Amniotic epithelial cell (primary cell): ENCODE results near the gene ZNF787.
"Not testable (repeated sequence)": the region's sequence is repeated elsewhere in the genome, so short reads cannot be mapped to it uniquely, and the experiment has no call there.

Experiments
- DNase-seq: peaks from one replicate; pipeline ENCODE4 v3.0.0-alpha.2; 2010; ENCODE audit warnings: low read depth

ZNF787 gene

DNA sequence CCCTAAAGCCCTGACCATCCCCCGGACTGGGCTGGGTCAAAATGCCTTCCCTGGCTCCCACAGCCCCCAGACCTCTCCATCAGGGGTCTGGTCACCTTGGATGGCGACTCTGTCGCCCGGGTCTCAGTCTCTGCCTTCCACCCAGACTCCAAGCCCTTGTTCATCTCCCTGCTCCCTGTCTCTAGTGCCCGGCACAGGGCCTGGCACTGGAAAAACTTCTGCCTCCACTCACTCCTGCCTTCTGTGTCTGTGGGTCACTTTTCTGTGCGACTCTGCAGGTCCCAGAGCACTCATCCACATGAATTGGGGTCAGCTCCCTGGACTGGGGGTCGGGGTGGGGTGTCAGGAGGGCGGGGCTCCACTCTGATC is 1.1 kb downstream of the ZNF787 start:
- no peak for DNase-seq

DNA sequence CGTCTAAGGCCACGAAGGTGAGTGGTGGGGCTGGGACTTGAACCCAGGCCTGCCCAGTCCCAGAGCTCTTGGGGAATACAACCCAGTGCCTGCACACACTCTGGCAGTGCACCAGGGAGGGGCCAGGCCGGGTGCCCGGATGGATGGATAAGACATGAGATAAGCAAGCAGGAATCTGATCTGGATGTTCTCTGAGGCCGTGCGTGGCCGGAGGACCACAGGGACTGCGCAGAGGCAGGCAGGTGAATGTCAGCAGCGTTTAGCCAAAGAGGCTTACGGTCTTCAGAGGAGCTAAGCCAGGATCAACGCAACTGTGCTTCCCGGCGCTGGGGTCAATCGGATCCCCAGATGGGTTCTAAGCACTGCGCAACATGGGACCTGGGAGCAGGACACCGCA is 1.5 kb downstream of the ZNF787 start:
- peak; percentile 80 for DNase-seq

DNA sequence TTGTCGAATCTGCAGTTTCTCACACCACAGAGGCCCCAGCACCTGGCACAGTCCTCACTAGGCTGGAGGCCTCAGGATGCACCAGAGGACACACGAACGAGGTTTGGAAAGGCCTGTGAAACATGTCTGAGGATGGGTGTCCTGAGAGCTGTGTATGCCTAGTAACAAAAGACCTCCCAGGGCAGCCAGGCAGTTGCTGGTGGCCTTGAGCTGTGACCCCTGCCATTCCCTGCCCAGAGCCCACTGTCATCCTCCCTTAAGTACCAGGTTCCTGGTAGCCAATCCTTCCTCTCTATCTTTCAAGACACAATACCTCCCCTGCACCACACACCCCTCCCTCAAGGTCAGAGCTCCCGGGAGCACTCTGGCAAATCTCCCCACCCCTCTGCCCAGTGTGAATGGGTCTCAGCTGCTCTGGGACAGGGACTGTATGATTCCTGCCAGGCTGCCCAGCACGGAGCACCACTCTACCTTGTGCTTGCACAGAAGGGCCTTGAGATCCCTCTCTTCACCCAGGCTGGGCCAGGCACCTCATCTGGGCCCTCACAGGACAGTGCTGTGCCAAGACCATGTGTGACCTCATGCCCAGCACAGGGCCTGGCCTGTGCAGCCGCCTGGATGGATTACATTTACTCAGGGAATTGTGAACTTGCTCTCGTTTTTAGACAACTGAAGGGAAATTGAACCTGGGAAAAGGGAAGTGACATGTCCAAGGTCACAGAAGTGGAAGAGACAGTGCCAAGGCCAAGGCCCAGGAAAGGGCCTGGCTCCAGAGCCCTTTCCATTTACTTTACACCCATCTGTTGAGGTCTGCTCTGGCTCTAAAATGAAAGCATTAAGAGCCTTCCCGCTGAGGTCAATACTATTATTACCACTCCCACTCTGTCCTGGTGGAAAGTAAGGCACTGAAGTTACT is 2.2 kb downstream of the ZNF787 start:
- no peak for DNase-seq

DNA sequence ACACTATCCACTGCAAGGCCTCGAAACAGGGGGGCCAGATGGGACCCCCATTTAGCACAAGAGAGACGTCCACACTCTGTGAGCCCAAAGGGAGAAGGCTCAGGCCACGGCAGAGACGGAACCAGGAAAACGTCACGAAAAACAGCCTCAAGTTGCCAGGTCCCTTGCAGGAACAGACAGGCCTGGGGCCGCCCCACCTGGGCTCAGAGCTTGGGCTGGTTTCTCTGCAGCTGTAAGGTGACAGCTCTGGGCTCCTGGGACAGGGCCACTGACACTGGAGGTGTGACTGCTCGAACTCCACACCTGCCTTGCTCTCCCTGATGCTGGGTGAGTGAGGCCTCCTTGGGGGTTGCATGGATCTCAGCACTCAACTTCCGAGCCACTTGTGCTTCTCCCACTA is 3.2 kb downstream of the ZNF787 start:
- DNase-seq: no peak

DNA sequence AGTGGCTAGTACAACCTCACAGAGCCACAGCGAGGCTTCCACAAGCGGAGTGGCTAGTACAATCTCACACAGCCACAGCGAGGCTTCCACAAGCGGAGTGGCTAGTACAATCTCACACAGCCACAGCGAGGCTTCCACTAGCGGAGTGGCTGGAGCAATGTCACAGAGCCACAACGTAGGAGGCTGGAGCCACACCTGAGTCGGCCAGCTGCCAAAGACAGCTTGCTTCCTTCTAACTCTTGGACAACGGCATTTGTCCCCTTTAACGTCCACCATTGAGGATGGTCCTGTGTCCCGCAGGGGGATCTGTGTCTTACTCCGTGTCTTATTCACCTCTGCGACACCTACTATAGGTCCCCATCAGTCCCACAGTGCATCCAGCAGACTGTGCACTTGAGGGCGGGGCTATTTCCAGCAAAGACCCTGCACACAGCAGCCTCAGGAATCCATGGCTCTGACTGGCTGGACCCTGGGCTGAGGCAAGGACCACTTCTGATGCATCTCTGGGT is 3.7 kb downstream of the ZNF787 start:
- DNase-seq: no peak

DNA sequence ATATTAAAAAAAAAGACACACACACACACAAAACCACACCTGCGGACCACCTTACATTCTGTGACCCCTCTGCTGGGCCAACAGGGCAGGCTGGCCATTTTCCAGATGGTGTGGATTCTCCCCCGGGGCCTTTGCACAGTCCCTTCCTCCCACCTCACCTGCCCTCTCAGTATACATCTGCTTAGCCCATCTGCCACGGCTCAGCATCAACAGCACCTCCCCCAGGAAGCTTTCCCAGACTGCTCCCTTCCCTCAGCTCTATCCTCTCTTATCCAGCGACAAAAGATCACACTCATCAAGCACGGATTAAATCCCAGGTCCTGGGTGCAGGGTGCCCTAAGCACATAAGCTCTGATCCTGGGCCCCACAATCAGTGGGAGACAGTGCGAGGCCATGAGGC is 4.5 kb downstream of the ZNF787 start:
- no peak for DNase-seq

DNA sequence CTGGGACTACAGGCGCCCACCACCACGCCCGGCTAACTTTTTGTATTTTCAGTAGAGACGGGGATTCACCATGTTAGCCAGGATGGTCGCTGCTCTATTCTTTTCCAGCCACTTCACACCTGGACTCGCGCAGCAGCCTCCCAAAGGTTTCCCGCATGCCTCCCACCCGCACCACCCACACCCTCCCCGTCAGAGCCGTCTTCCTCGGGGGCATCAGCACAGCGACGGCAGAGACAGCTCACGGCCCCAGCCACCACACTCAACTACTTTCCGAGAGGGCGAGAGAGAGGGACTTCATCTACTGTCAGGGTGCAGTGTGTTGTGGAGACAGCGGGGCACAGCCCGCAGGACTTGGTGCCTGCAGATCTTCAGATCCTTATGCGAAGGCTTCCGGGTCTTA is 5.6 kb downstream of the ZNF787 start:
- DNase-seq: no peak

DNA sequence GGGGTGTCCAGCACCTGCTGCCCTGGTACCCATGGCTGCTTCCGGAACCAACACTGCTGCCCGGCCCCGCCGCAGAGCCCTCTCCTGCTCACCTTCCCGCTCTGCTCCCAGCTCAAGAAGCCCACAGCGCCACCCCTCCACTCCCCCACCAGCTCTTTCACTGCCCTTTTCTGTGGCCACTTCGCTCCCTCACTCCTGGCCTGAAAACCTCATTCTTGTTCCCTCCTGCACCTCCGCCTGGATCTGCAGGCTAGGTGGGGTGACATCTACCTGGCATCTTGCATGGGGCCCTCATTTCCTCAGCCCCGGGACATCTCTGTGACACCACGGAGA is 6.4 kb downstream of the ZNF787 start:
- no peak for DNase-seq

DNA sequence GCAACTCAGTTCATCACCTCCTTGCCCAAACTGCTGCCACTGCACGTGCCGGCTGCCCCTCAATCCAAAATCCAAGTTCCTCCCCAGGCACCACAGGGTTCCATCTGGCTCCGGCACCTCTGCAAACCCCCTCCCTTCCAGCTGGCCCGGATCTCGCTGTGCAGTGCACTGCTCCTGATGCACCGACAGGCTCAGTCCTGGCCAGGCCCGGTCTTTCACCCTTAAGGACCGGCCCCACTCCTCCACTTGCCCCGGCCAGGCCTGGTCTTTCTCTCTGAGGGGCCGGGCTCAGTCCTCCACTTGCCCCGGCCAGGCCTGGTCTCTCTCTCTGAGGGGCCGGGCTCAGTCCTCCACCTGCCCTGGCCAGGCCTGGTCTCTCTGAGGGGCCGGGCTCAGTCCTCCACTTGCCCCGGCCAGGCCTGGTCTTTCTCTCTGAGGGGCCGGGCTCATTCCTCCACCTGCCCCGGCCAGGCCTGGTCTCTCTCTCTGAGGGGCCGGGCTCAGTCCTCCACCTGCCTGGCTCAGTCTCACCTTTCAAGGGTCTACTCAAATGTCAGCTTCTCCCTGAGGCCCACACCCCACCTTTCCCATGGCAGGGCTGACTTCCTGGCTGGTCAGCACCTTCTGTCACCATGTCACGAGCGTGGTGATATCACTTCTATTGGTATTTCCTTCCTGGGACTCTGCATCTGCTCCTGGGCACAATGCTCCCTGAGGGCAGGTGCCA is 6.9 kb downstream of the ZNF787 start:
- no peak for DNase-seq

DNA sequence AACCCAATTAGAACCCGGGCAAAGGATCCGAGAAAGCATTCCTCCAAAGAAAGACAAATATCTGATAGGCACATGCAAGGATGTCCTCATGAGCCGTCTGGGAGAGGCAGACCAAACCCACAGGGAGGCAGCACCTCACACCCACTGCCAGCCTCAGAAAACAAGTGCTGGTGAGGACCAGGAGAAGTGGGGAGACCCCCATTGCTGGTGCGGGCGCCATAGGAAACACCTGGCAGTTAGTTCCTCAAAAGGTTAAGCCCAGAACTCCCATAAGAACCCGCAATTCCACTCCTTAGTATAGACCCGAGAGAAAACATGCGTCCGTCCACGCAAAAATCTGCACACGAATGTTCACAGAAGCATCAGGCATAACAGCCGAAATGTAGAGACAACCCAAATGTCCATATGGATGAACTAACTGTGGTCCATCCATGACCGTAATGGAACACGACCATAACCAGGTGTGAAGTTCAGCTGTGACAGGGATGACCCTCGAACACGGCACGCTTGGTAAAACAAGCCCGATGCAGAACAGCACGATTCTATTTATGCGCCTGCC is 7.9 kb downstream of the ZNF787 start:
- no peak for DNase-seq

DNA sequence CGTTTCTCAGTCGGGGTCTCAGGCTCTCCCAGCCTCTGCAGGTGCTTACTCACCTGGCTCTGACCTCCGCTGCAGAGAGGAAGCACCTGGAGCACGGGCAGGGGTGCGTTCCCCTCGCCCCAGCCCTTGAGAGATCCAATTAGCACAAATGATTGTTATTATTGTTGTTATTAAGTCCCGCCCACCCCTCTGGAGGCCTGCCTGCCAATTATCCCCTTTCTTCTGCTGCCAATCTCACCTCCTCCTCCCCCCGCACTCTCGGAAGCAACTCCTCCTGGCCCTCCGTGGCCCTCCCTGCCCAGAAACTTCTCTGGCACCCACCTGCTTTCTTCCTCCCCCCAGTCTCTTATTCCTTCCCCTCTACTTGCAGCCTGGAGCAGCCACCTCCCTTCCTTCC is 8.8 kb downstream of the ZNF787 start:
- DNase-seq: no peak

DNA sequence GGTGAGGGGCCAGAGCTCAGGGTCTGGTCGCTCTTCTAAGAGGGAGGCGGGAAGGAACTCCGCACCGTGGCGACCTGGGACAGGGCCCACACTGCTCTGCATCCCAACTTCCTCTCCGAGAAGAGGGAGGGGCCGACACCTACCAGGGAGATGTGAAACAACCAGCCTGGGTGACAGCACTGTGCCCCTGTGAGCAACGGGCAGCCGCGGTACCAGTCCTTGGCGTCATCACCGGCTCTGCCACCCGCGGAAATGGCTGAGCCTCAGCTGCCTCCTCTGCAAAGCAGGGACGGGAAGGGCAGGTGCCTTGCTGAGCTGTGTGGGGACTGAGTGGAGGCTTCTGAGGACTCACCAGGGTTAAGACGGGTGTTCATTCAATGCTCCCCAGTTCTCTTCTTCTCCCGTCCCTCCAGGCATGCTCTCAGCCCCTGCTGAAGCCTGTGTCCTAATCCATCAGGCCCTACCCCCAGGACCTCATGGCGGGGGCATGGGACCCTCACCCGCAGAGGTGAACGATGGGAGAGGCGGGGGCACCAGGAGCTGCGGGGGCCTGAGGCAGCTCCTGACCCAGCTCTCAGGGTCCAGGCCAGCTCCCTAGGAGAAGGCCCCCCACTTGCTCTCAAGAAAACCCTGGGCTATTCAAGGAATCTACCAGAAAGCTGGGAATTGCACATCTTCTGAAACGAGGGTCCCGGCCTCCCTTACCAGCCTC is 9.3 kb downstream of the ZNF787 start:
- no peak for DNase-seq

DNA sequence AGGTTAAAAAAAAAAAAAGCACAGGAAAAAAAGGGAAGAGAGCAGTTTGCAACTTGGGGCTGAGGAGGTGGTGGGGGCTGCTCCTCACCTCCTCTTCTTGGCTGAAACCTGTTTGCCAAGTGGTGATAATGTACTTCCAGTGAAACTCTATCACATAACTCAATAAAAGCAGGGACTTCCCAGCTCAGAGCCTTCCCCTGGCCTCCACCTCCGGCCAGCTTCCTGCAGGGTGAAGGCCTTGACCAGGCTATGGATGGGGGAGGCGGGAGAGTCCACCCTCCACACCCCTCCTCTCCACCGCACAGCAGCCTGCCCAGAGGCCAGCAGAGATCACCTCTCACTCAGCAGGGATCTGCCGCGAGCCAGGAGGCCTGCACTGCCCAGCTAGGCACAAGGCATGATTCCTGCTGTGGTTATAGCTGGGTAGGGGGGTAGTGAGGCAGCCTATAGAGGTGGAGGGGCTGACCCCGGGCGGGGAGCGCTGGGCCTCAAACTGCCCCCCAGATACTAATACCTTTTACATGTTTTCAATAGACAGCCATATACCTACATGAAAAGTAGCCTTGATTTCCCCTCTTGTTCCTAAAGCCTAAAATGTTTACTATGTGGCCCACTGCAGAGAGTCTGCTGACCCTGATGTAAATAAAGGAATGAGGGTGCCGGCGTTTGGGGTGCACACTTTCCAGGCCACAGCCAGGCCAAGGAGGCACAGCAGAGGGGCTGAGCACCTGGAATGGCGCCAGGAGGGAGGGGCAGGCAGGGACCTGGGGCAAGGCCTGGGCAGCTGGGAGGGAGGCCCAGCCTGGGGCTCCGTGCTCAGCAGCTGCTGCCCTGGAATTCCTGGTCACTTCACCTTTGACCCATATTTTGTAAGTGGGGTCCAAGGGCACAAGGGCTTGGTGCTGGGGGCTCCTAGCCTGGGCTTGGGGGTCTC is 10.3 kb downstream of the ZNF787 start:
- peak; percentile 80 for DNase-seq

DNA sequence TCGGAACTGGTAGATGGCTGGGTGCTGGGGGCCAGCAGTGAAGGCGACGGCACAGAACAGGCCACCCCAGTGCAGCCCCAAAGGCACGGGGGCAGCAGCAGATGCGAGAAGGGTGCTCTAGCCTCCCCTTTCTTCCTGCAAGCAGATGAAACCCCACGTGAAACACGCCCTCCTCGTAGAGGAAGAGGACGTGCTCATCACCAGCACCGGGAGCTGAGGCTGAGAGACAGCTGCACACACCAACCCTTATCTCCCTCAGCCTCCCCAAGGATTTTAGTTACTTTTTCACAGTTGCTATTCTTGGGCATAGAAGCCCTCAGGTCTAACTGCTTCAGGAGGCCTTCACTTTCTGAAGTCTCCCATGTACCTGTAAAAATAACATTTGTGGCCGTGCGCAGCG is 11.9 kb downstream of the ZNF787 start:
- peak; percentile 50 for DNase-seq

DNA sequence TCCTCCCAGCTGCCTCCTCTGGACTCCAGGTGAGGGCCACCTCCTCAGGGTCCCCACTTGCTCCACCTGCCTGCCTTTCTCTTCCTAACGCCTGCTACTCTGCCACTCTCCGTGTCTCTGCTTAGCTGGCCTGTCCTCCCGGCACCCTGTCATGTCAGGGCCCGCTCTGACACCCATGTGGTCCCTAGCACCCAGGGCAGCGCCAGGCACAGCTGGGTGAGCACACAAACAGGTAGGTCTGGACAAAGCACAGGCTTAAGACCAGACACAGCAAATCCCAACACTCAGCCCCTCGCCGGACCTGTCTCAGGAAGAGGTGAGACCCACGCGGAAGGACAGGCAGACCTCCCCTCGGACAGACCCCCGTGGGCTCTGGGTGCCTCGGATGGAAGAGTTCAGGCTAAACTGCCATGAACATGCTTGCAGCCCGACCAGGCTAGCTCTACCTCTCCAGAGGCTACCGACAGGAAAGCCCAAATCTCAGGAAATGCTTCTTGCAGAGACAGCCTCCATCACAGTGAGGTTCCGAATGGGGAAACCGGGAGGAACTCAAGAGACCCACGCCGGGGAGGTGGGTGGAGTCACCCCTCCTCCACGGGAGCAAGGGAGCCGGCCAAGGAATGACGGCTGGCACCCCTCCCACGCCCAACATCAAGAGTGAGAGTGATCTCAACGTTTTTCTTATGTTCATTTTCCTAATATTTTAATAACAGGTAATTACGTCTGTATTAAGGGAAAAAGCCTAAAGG is 12.5 kb downstream of the ZNF787 start:
- peak; percentile 48 for DNase-seq

DNA sequence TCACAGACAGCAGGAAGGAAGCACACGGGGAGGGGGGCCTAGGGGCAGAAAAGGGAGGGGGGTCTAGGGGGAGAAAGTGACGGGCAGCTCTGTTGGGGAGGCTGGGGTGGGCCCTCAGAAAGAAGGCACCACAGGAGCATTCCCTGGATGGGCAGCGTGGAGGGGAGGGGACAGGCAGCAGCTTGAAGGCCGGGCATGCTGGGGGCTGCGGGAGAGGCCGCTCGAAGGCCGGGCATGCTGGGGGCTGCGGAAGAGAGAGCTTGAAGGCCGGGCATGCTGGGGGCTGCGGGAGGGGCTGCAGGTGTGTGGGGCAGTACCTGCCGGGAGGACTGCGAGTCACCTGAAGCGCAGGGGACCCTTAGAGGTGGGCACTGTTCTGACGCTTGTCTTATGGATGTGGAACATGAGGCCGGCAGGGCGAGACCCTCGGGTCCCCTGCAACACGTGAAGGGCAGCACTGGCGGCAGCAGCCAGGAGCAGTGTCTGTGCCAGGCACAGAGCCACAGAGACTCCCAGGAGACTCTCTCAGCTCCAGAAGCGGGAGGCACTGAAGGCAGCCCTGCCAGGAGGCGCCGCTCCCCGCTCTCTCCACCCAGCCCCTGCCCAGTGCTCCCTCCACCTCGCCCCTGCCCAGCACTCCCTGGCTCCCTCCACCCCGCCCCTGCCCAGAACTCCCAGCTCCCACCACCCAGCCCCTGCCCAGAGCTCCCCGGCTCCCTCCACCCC is 13.3 kb downstream of the ZNF787 start:
- DNase-seq: no peak

DNA sequence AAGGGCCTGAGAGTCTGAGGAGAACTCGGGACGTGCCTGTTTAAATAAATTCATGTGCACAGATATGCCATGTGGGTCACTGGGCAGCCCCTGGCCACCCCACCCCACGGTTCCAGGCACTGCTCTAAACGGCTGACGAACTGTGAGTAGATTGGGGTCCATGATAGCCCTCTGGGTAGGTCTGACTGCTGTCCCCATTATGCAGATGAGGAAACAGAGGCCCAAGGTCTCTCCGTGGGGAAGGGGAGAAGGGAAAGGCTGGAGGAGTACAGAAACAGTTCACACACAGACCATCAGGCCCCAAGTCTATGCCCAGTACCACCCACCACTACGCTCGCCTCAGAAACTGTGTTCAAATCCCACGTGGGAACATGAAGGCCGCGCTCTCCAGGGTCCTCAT is 14.1 kb downstream of the ZNF787 start:
- DNase-seq: no peak

DNA sequence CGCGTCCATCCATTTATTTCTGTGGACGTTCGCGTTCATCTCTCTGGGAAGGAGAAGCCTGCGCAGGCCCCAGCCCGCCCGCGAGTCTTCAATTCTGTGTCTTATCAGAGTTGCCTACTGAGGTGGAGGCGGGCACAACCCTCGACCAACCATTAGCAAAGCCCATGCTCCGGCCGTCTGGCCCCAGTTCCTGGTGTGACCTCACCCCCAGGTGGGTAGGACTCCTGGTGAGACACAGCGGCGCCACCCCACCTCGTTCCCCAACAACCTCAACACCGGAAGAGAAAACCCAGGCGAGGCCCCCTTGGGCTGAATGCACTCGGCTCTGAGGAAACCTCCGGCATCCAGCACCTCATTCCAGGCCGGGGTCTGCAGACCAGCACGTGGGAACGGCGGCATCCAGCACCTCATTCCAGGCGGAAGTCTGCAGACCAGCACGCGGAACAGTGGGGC is 14.7 kb downstream of the ZNF787 start:
- no peak for DNase-seq

DNA sequence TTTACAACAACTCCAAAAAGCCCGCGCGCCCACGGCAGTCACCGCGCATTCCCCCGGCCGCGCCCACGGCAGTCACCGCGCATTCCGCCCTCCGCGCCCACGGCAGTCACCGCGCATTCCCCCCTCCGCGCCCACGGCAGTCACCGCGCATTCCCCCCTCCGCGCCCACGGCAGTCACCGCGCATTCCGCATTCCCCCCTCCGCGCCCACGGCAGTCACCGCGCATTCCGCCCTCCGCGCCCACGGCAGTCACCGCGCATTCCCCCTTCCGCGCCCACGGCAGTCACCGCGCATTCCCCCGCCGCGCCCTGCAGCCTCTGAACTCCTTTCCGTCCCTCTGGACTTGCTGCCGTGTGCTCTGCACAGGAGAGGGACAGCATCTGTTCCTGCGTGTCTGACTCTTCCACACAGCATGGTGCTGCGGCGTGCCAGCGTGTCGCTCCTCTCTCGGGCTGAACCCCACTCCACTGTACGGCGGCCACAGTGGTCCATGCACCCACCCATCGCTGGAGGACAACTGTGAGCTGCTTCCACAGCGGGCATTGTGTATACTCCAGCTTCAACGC is 15.2 kb downstream of the ZNF787 start:
- not testable (repeated sequence) for DNase-seq
